Keratinocyte (primary cell): ENCODE data around the gene C11orf68. TPM values are rescaled to one million over a fixed set of nuclear protein-coding genes. Genes with fewer than 3 reads are reported as not detected.

Source experiments
- DNase-seq: peaks from one replicate; pipeline ENCODE4 v3.0.0-alpha.2; 2011; ENCODE audit warnings: low read depth, missing footprints, low spot score
- FAIRE-seq: peaks from 2 replicates; lab custom pipeline; 2011; peaks lifted over from hg19 to GRCh38; lab: Jason Lieb, UNC
- H2AFZ ChIP-seq: 2 replicates; pipeline ENCODE4 v1.6.0; 2012; ENCODE audit warnings: low read length, control low read depth, inconsistent platforms; ENCODE audit not compliant: control insufficient read depth
- H3K27ac ChIP-seq: 2 replicates; pipeline ENCODE4 v1.5.1; 2011; ENCODE audit warnings: low read length; ENCODE audit not compliant: control insufficient read depth, insufficient read depth
- H3K27me3 ChIP-seq: 3 replicates; pipeline ENCODE4 v1.6.0; 2011; ENCODE audit warnings: low read length; ENCODE audit not compliant: control insufficient read depth, insufficient read depth; ENCODE audit errors: extremely low read depth
- H3K36me3 ChIP-seq, 2 experiments: 2 replicates in 1 of 2; 3 replicates in 1 of 2; pipeline ENCODE4 v1.5.1; 2011; ENCODE audit warnings: low read length in 2 of 2, mild to moderate bottlenecking in 1 of 2; ENCODE audit not compliant: control insufficient read depth in 2 of 2, insufficient read depth in 2 of 2; ENCODE audit errors: extremely low read depth in 1 of 2
- H3K4me1 ChIP-seq: 3 replicates; pipeline ENCODE4 v1.5.1; 2011; ENCODE audit warnings: low read length; ENCODE audit not compliant: control insufficient read depth, insufficient read depth; ENCODE audit errors: extremely low read depth
- H3K4me2 ChIP-seq: 3 replicates; pipeline ENCODE4 v1.6.0; 2011; ENCODE audit warnings: low read depth, low read length; ENCODE audit not compliant: control insufficient read depth, insufficient read depth; ENCODE audit errors: extremely low read depth
- H3K4me3 ChIP-seq, 3 experiments: fragments of 200-600 bp in 1 of 3; sonication (generic) in 1 of 3; 2 replicates in 2 of 3; 3 replicates in 1 of 3; pipeline ENCODE4 v1.5.1; 2011 to 2016; ENCODE audit warnings: low read length in 3 of 3, mild to moderate bottlenecking in 3 of 3, control low read depth in 2 of 3, inconsistent platforms in 1 of 3, low read depth in 1 of 3, mixed read lengths in 1 of 3, mixed run types in 1 of 3, moderate library complexity in 1 of 3; ENCODE audit not compliant: control insufficient read depth in 2 of 3, insufficient read depth in 2 of 3; ENCODE audit errors: extremely low read depth in 1 of 3
- H3K79me2 ChIP-seq: 2 replicates; pipeline ENCODE4 v1.6.0; 2012; ENCODE audit warnings: low read length; ENCODE audit not compliant: control insufficient read depth, insufficient read depth
- H3K9ac ChIP-seq: 3 replicates; pipeline ENCODE4 v1.6.0; 2011; ENCODE audit warnings: low read length; ENCODE audit not compliant: control insufficient read depth, insufficient read depth; ENCODE audit errors: extremely low read depth
- H3K9me1 ChIP-seq: 3 replicates; pipeline ENCODE4 v1.6.0; 2011; ENCODE audit warnings: low read length; ENCODE audit not compliant: control insufficient read depth, insufficient read depth; ENCODE audit errors: extremely low read depth
- H3K9me3 ChIP-seq: 2 replicates; pipeline ENCODE4 v1.5.1; 2012; ENCODE audit warnings: low read depth, low read length; ENCODE audit not compliant: control insufficient read depth
- H4K20me1 ChIP-seq: 3 replicates; pipeline ENCODE4 v1.6.0; 2011; ENCODE audit warnings: low read length; ENCODE audit not compliant: control insufficient read depth, insufficient read depth; ENCODE audit errors: extremely low read depth
- EZH2 ChIP-seq: IDR thresholded peaks from one replicate; pipeline ENCODE4 v1.6.1; 2012; ENCODE audit warnings: inconsistent platforms, mild to moderate bottlenecking, low read length, moderate library complexity
- dilution Hi-C: fragments of 300-500 bp; cut with MboI; formaldehyde crosslinking; loops from one replicate; pipeline ENCODE4 v1.7.0; 2020; ENCODE audit warnings: low sequenced_read_pairs; ENCODE audit not compliant: extremely low pct_ligation_motif_present
- polyA minus RNA-seq, 3 experiments: library from RNA; depleted of rRNA, polyadenylated mRNA; stranded (reverse); fragments of >200 nt; gene quantifications; 1 replicate in 1 of 3; 2 replicates in 1 of 3; 3 replicates in 1 of 3; pipeline ENCODE4 v1.2.3, GENCODE V29; 2011
- polyA plus RNA-seq, 5 experiments: library from polyadenylated mRNA; depleted of rRNA in 3 of 5; stranded (reverse) in 3 of 5; stranded (forward) in 1 of 5; unstranded in 1 of 5; fragments of >200 nt; gene quantifications; 1 replicate in 1 of 5; 2 replicates in 3 of 5; 3 replicates in 1 of 5; pipeline versions ENCODE4 v1.2.1 to v1.2.3, GENCODE V29; 2011 to 2012; ENCODE audit warnings: missing spikeins in 2 of 5, low read depth in 1 of 5, low replicate concordance in 1 of 5
- TF ChIP-seq, protein P1 (sequence below), 3 experiments: IDR thresholded peaks in 1 of 3; conservative IDR thresholded peaks in 1 of 3; optimal IDR thresholded peaks in 1 of 3; 2 replicates in 2 of 3; 3 replicates in 1 of 3; pipeline versions ENCODE3 to v1.5.1; 2011; ENCODE audit warnings: low read length in 3 of 3, mild to moderate bottlenecking in 3 of 3, moderate library complexity in 2 of 3, control low read depth in 1 of 3, inconsistent platforms in 1 of 3; ENCODE audit not compliant: insufficient read depth in 2 of 3; ENCODE audit errors: extremely low read depth in 1 of 3

C11orf68 gene
- polyA plus RNA-seq (18.4 to 30.9 TPM (median 25.0 TPM) in 3 replicates), polyA minus RNA-seq (18.3 to 56.3 TPM (median 27.3 TPM) in 3 replicates)
- polyA plus RNA-seq (2011; ENCODE audit: low read depth): 1.4 TPM
- 28.7 and 36.0 TPM in 2 replicates for polyA plus RNA-seq (2011; cell fraction: cytosol; rRNA removed)
- polyA plus RNA-seq (2011; cell fraction: nucleus; rRNA removed): 33.6 and 47.2 TPM in 2 replicates
- 26.6 and 37.1 TPM in 2 replicates for polyA plus RNA-seq (2012; ENCODE audit: low replicate concordance)
- 47.8 TPM for polyA minus RNA-seq (2011; cell fraction: cytosol; rRNA and poly(A)+ RNA removed)
- 15.0 and 15.4 TPM in 2 replicates for polyA minus RNA-seq (2011; cell fraction: nucleus; rRNA and poly(A)+ RNA removed)

GRCh38 chr11:65918211-65919140 is at the start of gene C11orf68:
TSS of gene C11orf68 (minus strand) at chr11:65919062. CDS start at chr11:65919031, 31 bp downstream.
- H3K4me1 ChIP-seq: peaks cover 65% of the 10 kb centered on the region
- DNase-seq: no peak

DNA sequence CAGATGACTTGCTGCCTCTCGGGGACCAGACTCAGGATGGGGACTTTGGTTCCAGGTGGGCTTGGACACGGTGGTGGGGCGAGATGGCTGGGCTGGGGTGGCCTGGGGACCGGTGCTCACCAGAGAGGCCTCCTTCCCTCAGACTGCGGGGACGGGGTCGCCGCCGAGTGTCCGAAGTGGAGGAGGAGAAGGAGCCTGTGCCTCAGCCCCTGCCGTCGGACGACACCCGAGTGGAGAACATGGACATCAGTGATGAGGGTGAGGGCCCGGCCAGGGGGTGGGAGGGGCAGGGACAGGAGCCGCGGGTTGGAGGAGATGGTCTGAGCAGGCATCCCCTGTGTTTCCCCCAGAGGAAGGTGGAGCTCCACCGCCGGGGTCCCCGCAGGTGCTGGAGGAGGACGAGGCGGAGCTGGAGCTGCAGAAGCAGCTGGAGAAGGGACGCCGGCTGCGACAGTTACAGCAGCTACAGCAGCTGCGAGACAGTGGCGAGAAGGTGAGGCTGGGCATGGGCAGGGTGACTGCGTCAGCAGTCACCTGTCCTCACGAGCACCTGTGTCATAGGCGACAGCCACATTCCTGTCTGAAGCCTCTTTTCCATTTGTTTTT is 48.6 kb upstream of the C11orf68 start:
- no peak overlapping the region for H3K9ac ChIP-seq
- no peaks in the 10 kb centered on the region for H3K27me3 ChIP-seq
- no peaks in the 10 kb centered on the region for H3K9me1 ChIP-seq
- no peak overlapping the region for H3K4me3 ChIP-seq
- peaks cover 22% of the 10 kb centered on the region for H3K79me2 ChIP-seq
- no peak overlapping the region for H3K4me2 ChIP-seq
- TF ChIP-seq, protein P1, sequence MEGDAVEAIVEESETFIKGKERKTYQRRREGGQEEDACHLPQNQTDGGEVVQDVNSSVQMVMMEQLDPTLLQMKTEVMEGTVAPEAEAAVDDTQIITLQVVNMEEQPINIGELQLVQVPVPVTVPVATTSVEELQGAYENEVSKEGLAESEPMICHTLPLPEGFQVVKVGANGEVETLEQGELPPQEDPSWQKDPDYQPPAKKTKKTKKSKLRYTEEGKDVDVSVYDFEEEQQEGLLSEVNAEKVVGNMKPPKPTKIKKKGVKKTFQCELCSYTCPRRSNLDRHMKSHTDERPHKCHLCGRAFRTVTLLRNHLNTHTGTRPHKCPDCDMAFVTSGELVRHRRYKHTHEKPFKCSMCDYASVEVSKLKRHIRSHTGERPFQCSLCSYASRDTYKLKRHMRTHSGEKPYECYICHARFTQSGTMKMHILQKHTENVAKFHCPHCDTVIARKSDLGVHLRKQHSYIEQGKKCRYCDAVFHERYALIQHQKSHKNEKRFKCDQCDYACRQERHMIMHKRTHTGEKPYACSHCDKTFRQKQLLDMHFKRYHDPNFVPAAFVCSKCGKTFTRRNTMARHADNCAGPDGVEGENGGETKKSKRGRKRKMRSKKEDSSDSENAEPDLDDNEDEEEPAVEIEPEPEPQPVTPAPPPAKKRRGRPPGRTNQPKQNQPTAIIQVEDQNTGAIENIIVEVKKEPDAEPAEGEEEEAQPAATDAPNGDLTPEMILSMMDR (optimal IDR thresholded peaks at IDR 0.05 in 1 of 3, IDR thresholded peaks at IDR 0.05 in 1 of 3, conservative IDR thresholded peaks at IDR 0.05 in 1 of 3; ENCODE audit: extremely low read depth in 1 of 3, insufficient read depth in 2 of 3, low read length in 3 of 3): no peak
- no peak for TF ChIP-seq EZH2
- peaks cover 24 to 34% of the 10 kb centered on the region in 2 experiments for H3K36me3 ChIP-seq
- FAIRE-seq: no peak
- no peak for DNase-seq
- H3K9me3 ChIP-seq: no peaks in the 10 kb centered on the region
- dilution Hi-C loops: no loop called here
- H3K4me1 ChIP-seq: peaks cover 8% of the 10 kb centered on the region
- no peak overlapping the region for H3K27ac ChIP-seq
- H2AFZ ChIP-seq: no peak overlapping the region
- no peaks in the 10 kb centered on the region for H4K20me1 ChIP-seq

More at GRCh38 chr11:65918211-65919140, at the start of gene C11orf68:
- dilution Hi-C loops: no loop called here
- Histone ChIP-seq H3K27me3 (no peaks in the 10 kb centered on the region), H3K9ac (peak within 1 kb of the TSS; percentile 91), H3K27ac (peak within 1 kb of the TSS; percentile 95), H3K9me1 (no peaks in the 10 kb centered on the region), H3K9me3 (no peaks in the 10 kb centered on the region), H3K79me2 (peaks cover 47% of the 10 kb centered on the region), H3K36me3 (peaks cover 6 to 16% of the 10 kb centered on the region in 2 experiments), H3K4me3 (peak within 1 kb of the TSS; percentile 77 to 92 (median 80)), H4K20me1 (no peaks in the 10 kb centered on the region), H3K4me2 (peak within 1 kb of the TSS; percentile 95), H2AFZ (peak within 1 kb of the TSS; percentile 55)
- FAIRE-seq: no peak
- TF ChIP-seq EZH2: no peak
